Forelimb muscle (tissue), 1 donor: ENCODE results near the gene NELL1. TPM values are rescaled to one million over a fixed set of nuclear protein-coding genes. Genes with fewer than 3 reads are reported as not detected.
A peak's percentile ranks its signal among the peaks of the same experiment; 100 is the strongest.
"Not testable (repeated sequence)": the region's sequence is repeated elsewhere in the genome, so short reads cannot be mapped to it uniquely, and the experiment has no call there.

ENCODE experiments used
- DNase-seq: peaks from one replicate; pipeline ENCODE4 v3.0.0-alpha.2; 2013; ENCODE audit warnings: low read depth
- polyA plus RNA-seq: library from polyadenylated mRNA; unstranded; fragments of 120-200 nt; gene quantifications from one replicate; pipeline ENCODE4 v1.2.1, GENCODE V29; 2013; ENCODE audit not compliant: insufficient read length

Gene NELL1
- polyA plus RNA-seq, 1 donor: 5.1 TPM

DNA sequence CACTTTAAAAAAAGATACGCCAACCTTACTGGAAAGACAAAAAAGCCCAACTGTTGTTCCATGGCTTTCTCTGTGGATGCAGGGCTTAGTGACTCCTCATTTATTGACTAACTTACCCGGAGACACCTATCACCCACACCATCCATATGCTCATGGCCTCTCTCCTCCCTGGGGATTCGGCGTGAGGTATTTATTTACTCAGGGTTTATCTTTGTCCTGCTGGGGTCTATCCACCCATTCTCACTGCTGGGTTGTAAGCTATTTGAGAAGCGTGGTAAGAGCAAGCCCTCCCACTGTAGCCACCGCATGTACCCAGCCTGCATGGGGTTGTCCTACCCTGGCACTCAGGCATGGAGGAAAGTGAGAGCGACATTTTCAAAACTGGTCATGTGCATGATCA lies 93.6 kb downstream of the NELL1 start:
- DNase-seq: no peak

GRCh38 chr11:20770414-20770946 lies 101.1 kb downstream of the NELL1 start:
- DNase-seq: no peak

DNA sequence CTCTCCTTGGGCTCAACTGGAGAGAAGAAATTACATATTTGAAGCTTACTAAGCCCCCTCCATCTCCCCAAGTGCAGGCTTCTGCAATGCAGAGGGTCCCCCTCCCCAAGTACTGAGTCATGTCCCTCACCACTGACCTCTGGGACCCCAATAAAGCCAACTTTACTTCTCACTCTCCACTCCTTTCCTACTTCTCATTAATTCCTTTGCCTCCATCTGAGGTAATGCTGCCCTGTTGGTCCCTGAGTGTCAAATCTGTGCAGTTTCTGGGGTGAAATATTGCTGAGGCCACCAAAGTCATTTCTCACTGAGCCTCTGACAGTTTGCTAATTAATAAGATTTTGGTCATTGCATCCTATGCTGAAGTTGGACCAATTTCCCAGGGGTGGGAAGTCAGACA lies 101.6 kb downstream of the NELL1 start:
- no peak for DNase-seq

GRCh38 chr11:20771681-20772080 lies 102.3 kb downstream of the NELL1 start:
- no peak for DNase-seq

GRCh38 chr11:20775331-20775730 lies 105.9 kb downstream of the NELL1 start:
- no peak for DNase-seq

- no peak for DNase-seq
These were observed 113.4 kb downstream of the NELL1 start for GRCh38 chr11:20782775-20783174.

GRCh38 chr11:20783220-20783619 lies 113.8 kb downstream of the NELL1 start:
- no peak for DNase-seq

GRCh38 chr11:20790622-20791021 lies 121.2 kb downstream of the NELL1 start:
- no peak for DNase-seq

- no peak for DNase-seq
These were observed 125.6 kb downstream of the NELL1 start for GRCh38 chr11:20795005-20795404.

GRCh38 chr11:20808328-20808727 lies 138.9 kb downstream of the NELL1 start:
- no peak for DNase-seq

- DNase-seq: no peak
These were observed 151.7 kb downstream of the NELL1 start for GRCh38 chr11:20821046-20821445.

DNA sequence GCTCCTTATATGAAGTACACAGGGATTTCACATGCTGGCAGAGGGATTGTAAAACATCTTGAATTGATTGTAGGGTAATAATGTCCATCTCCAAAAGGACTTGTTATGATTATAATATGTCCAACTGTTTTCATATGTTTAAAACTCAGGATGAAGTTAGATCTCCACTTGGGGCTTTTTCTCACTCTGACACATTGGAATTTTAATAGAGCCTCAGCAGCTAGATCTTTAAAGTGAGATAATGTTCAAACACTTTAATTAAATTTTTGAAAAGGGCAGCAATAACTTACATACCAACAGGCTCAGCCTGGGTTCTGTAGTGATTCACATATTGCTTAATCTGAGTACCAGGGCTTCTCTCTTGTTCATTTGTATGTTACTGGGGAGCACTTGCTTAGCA lies 152.1 kb downstream of the NELL1 start:
- no peak for DNase-seq

DNA sequence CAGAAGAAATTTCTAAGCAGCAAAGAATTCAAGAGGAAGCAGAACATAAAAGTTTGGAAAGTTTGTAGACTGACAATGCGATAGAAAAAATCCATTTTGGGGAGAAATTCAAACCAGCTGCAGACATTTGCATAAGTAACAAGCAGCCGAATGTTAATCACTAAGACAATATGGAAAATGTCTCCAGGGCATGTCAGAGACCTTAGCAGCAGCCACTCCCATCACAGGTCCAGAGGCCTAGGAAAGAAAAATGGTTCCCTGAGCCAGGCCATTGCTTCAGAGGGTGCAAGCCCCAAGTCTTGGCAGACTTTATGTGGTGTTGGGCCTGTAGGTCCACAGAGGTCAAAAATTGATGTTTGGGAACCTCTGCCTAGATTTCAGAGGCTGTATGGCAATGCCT lies 155.4 kb downstream of the NELL1 start:
- DNase-seq: no peak

- DNase-seq: no peak
These were observed 166.2 kb downstream of the NELL1 start for GRCh38 chr11:20835561-20835960.

GRCh38 chr11:20839231-20839630 lies 169.8 kb downstream of the NELL1 start:
- no peak for DNase-seq

GRCh38 chr11:20840341-20840740 lies 171.0 kb downstream of the NELL1 start:
- DNase-seq: no peak

GRCh38 chr11:20844216-20844615 lies 174.8 kb downstream of the NELL1 start:
- DNase-seq: no peak

DNA sequence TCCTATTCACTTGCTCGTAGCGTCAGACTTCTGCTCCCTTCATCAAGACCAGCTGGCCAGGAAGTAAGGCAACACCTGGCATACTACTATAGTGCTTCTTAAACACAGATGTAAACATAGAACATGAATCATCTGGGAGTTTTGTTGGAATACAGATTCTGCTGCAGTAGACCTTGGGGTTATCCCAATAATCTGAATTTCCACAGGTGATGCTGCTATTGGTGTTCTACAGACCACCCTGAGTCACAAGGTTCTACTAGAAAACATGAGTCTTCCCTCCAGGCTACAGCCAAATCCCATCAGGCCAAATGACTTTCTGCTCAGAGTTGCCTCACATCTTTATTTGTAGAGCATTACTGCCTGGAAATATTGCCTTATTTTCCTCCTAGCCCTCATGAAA lies 175.2 kb downstream of the NELL1 start:
- peak; percentile 14 for DNase-seq

GRCh38 chr11:20854215-20854955 lies 185.0 kb downstream of the NELL1 start:
- no peak for DNase-seq

GRCh38 chr11:20861322-20861721 lies 191.9 kb downstream of the NELL1 start:
- no peak for DNase-seq

DNA sequence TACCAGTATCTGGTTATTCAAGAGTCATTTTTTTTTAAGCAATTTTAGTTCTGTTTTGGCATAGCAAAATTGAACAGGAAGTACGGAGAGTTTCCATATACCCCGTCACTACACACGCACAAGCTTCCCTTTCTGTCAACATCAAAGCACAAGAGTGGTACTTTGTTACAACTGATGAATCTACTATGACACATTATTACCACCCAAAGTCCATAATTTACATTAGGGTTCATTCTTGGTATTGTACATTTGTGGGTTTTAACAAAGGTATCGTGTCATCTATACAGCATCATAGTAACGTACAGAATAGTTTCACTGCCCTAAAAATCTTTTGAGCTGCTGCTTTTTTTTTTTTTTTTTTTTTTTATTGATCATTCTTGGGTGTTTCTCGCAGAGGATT lies 192.9 kb downstream of the NELL1 start:
- DNase-seq: not testable (repeated sequence)

GRCh38 chr11:20864628-20865027 lies 195.2 kb downstream of the NELL1 start:
- DNase-seq: no peak

DNA sequence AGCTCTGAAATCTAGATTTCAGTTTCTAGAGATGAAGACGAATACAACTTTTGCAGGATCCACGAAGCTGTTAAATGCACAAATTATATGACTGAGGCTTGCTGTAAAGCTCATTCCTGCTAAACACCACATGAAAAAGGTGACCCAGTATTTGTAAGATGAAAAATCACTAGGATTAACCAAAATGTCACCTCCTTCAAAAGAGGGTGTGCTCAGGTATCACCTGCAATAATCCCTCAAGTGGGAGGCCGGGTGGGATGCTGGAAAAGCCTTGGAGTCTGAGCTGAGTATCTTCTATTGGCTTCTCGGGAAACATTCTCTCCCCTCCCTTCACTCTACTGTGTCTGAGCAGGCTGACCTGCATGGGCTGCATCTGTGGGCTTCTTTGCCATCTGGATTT lies 195.8 kb downstream of the NELL1 start:
- DNase-seq: no peak

DNA sequence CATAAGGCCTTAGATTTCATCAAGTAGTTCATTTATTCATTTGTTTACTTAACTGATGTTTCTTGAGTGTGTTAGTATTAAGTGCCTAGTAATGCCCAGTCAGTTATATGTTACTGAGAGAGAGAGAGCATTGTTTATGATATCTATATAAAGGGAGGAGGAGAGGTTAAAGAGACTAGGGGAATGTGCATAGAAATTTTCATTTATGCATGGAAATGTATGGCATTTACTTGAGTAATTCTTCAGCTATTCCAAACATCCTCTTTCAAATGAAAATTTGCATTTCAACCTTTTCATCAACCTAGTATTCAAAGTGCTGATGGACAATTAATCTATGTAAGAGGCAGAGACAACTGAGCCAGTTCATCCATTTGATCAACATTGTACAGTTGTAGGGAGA lies 199.7 kb downstream of the NELL1 start:
- no peak for DNase-seq
